Measurements from ENCODE around the gene MPLKIP. TPM values are rescaled to one million over a fixed set of nuclear protein-coding genes. Genes with fewer than 3 reads are reported as not detected.

Gene MPLKIP
- total RNA-seq: 69.4 and 74.4 TPM in 2 replicates

DNA sequence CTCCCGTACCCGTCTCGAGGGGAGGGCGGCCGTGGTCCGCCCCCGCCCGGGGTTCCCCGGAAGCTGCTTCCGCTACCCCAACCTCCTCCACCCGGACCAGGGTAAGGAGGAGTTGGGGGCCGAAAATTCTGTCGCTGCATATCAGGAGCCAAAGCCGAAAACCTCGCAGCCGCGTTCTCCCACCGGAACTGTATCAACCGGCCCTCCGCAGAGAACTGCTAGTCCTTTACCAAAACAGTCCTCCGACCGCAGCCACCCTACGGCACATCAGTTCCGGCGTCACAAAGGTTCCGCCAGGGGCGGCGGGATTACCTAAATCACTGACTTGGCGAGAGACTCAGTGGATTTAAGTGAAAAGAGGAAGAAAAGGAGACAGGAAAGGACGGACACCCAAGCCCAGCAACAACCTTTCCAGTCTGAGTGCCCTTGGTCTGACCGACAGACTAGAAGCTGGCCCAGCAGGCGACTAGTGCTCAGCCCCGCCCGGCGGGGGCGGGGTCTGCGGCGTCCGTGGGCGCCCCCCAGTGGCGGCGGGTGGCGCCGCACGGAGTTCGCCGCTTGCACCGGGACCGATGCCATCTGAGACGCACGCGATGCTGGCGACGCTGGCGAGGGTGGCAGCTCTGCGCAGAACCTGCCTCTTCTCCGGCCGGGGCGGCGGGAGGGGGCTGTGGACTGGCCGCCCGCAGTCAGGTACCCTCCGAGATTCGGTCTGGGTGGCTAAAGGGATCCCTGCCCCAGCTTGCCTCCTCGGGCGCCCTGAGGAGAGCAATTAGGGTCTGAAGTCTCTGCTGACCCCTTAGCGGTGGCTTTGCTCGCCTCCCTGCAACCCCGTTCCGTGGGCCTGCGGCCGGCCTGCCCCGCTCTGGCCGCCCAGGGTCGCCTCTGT lies at the start of gene MPLKIP, which contains the start of gene SUGCT:
Gene MPLKIP, minus strand, starts transcription at position 195 of the 889 bp plus-strand sequence. Its CDS starts 55 bp downstream, at position 140.
Gene SUGCT, plus strand, starts transcription at position 578 of the 889 bp plus-strand sequence.

Other genes starting within 250 kb of the MPLKIP start
- 31.3 and 35.2 TPM in 2 replicates for gene CDK13, start 184.4 kb downstream of the MPLKIP start, total RNA-seq
- gene SUGCT, start 383 bp upstream of the MPLKIP start, total RNA-seq: 5.7 and 7.2 TPM in 2 replicates